Neuronal stem cell (in vitro differentiated cells): ENCODE measurements around the gene SPRYD3.
A peak's percentile ranks its signal among the peaks of the same experiment; 100 is the strongest.

Experiments used
- DNase-seq: peaks from one replicate; pipeline ENCODE4 v3.0.0-alpha.2; 2013; ENCODE audit warnings: low spot score
- H2AFZ ChIP-seq: one replicate; pipeline ENCODE4 v1.6.1; 2013; ENCODE audit warnings: mild to moderate bottlenecking, low read length, inconsistent platforms
- H2AK5ac ChIP-seq: 2 replicates; pipeline ENCODE4 v1.6.1; 2013; ENCODE audit warnings: low read depth, mild to moderate bottlenecking, inconsistent platforms, low read length, moderate library complexity, mixed read lengths
- H2BK120ac ChIP-seq: 2 replicates; pipeline ENCODE4 v1.6.1; 2013; ENCODE audit warnings: low read depth, mild to moderate bottlenecking, inconsistent platforms, low read length, moderate library complexity, mixed read lengths
- H2BK12ac ChIP-seq: one replicate; pipeline ENCODE4 v1.6.1; 2013; ENCODE audit warnings: low read length, inconsistent platforms
- H2BK15ac ChIP-seq: 2 replicates; pipeline ENCODE4 v1.6.1; 2013; ENCODE audit warnings: mild to moderate bottlenecking, low read length, inconsistent platforms, mixed read lengths
- H2BK5ac ChIP-seq: one replicate; pipeline ENCODE4 v1.6.1; 2013; ENCODE audit warnings: inconsistent platforms, mild to moderate bottlenecking, low read length, moderate library complexity
- H3K14ac ChIP-seq: one replicate; pipeline ENCODE4 v1.6.1; 2013; ENCODE audit warnings: low read length, inconsistent platforms
- H3K18ac ChIP-seq: 2 replicates; pipeline ENCODE4 v1.6.1; 2013; ENCODE audit warnings: low read length, inconsistent platforms
- H3K23ac ChIP-seq: 2 replicates; pipeline ENCODE4 v1.6.1; 2013; ENCODE audit warnings: low read depth, mild to moderate bottlenecking, mixed read lengths, low read length, inconsistent platforms; ENCODE audit not compliant: poor library complexity
- H3K27ac ChIP-seq: replicated peaks from 3 replicates; pipeline ENCODE4 v1.5.1; 2013; ENCODE audit warnings: low read length, inconsistent platforms
- H3K27me3 ChIP-seq, 3 experiments: 2 replicates each; pipeline ENCODE4 v1.6.1; 2013; ENCODE audit warnings: low read length in 3 of 3, mild to moderate bottlenecking in 2 of 3, inconsistent platforms in 1 of 3, low read depth in 1 of 3, mixed read lengths in 1 of 3, moderate library complexity in 1 of 3; ENCODE audit not compliant: control insufficient read depth in 3 of 3, insufficient read depth in 3 of 3
- H3K36me3 ChIP-seq, 2 donors: replicated peaks in 1 of 2; 2 replicates each; pipeline ENCODE4 v1.6.1; 2013; ENCODE audit warnings: low read length in 2 of 2; ENCODE audit not compliant: control insufficient read depth in 2 of 2, insufficient read depth in 2 of 2
- H3K4ac ChIP-seq: 2 replicates; pipeline ENCODE4 v1.6.1; 2013; ENCODE audit warnings: inconsistent platforms, mild to moderate bottlenecking, low read length, moderate library complexity
- H3K4me1 ChIP-seq, 2 donors: 1 replicate in 1 of 2; 2 replicates in 1 of 2; pipeline ENCODE4 v1.6.1; 2013; ENCODE audit warnings: low read length in 2 of 2, low read depth in 1 of 2; ENCODE audit not compliant: control insufficient read depth in 2 of 2, insufficient read depth in 1 of 2
- H3K4me2 ChIP-seq: one replicate; pipeline ENCODE4 v1.6.1; 2013; ENCODE audit warnings: mild to moderate bottlenecking, low read length, inconsistent platforms; ENCODE audit not compliant: insufficient read depth, poor library complexity, severe bottlenecking
- H3K4me3 ChIP-seq, 2 donors: 2 replicates each; pipeline ENCODE4 v1.5.1; 2013; ENCODE audit warnings: low read length in 2 of 2, mild to moderate bottlenecking in 2 of 2, inconsistent platforms in 1 of 2, moderate library complexity in 1 of 2
- H3K79me1 ChIP-seq: one replicate; pipeline ENCODE4 v1.6.1; 2013; ENCODE audit warnings: low read depth, mild to moderate bottlenecking, inconsistent platforms, low read length, moderate library complexity
- H3K9ac ChIP-seq: one replicate; pipeline ENCODE4 v1.6.1; 2013; ENCODE audit warnings: mild to moderate bottlenecking, low read depth, low read length, inconsistent platforms; ENCODE audit not compliant: poor library complexity
- H3K9me3 ChIP-seq, 2 donors: replicated peaks in 1 of 2; 2 replicates each; pipeline versions ENCODE3 to v1.6.1; 2013; ENCODE audit warnings: low read length in 2 of 2, mild to moderate bottlenecking in 2 of 2, inconsistent platforms in 1 of 2, low read depth in 1 of 2, mixed read lengths in 1 of 2, moderate library complexity in 1 of 2; ENCODE audit not compliant: control insufficient read depth in 2 of 2, insufficient read depth in 1 of 2
- H4K8ac ChIP-seq: one replicate; pipeline ENCODE4 v1.6.1; 2013; ENCODE audit warnings: low read depth, mild to moderate bottlenecking, inconsistent platforms, low read length, moderate library complexity
- H4K91ac ChIP-seq: one replicate; pipeline ENCODE4 v1.6.1; 2013; ENCODE audit warnings: low read length, low read depth, mild to moderate bottlenecking, inconsistent platforms; ENCODE audit not compliant: poor library complexity
- WGBS, 2 donors: extraction: QIAGEN DNeasy Blood & Tissue Kit; methylation state at CpG; one replicate each; pipeline ENCODE4 v1.1.7; 2013; ENCODE audit warnings: missing lambda C conversion rate in 2 of 2, mixed read lengths in 1 of 2; ENCODE audit not compliant: insufficient read length in 2 of 2, insufficient replicate concordance in 1 of 2; ENCODE audit errors: extremely low coverage in 2 of 2; 5-methylcytosine and 5-hydroxymethylcytosine counted together

Gene SPRYD3

DNA sequence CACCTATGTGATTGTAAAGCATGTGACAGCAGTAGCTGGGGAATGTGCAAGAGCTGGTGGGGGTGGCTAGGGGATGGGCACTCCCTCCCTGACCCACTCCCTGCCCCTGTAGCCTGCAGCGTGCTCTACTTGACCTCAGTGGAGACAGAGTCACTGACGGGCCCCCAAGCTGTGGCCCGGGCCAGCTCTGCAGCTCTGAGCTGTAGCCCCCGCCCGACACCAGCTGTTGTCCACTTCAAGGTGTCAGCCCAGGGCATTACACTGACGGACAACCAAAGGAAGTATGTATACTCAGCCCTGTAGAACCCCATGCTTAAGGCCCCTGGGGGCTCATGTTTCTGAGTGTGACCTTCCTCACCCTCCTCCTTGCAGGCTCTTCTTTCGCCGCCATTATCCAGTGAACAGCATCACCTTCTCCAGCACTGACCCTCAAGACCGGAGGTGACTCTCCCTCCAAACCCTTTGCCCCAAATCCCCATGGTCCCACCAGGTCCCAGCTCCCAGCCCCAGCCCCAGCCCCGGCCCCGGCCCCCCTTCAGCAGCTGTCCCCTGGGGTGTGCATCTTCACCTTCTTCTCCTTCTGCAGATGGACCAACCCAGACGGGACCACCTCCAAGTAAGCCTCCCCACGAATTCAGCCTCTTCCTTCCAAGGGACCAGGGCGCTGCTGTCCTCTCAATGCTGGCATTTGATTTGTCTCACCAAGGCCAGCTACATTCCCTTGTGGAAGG is 16.0 kb downstream of the SPRYD3 start:
- peak overlapping the region; percentile 61 for H2AK5ac ChIP-seq
- H3K27me3 ChIP-seq, result no peaks in the 10 kb centered on the region
- H3K9me3 ChIP-seq, result no peaks in the 10 kb centered on the region
- no peak overlapping the region for H3K4me3 ChIP-seq
- no CpG with 5 or more reads among the region's 14 CpGs for WGBS, 2 donors
- H3K27ac ChIP-seq, result no peak overlapping the region
- peaks cover 0 to 2% of the 10 kb centered on the region in 2 donors for H3K4me1 ChIP-seq
- H3K23ac ChIP-seq, result no peak overlapping the region
- H2BK120ac ChIP-seq, result no peak overlapping the region
- no peak overlapping the region for H2AFZ ChIP-seq
- H4K91ac ChIP-seq, result no peak overlapping the region
- no peak overlapping the region for H3K4ac ChIP-seq
- H4K8ac ChIP-seq, result no peak overlapping the region
- no peak overlapping the region for H2BK5ac ChIP-seq
- no peak overlapping the region for H2BK12ac ChIP-seq
- peaks cover 3 to 6% of the 10 kb centered on the region in 2 donors for H3K36me3 ChIP-seq
- no peak overlapping the region for H3K18ac ChIP-seq
- H2BK15ac ChIP-seq, result no peak overlapping the region
- no peaks in the 10 kb centered on the region for H3K79me1 ChIP-seq
- no peak for DNase-seq
- no peak overlapping the region for H3K14ac ChIP-seq
- H3K9ac ChIP-seq, result no peak overlapping the region
- no peak overlapping the region for H3K4me2 ChIP-seq

DNA sequence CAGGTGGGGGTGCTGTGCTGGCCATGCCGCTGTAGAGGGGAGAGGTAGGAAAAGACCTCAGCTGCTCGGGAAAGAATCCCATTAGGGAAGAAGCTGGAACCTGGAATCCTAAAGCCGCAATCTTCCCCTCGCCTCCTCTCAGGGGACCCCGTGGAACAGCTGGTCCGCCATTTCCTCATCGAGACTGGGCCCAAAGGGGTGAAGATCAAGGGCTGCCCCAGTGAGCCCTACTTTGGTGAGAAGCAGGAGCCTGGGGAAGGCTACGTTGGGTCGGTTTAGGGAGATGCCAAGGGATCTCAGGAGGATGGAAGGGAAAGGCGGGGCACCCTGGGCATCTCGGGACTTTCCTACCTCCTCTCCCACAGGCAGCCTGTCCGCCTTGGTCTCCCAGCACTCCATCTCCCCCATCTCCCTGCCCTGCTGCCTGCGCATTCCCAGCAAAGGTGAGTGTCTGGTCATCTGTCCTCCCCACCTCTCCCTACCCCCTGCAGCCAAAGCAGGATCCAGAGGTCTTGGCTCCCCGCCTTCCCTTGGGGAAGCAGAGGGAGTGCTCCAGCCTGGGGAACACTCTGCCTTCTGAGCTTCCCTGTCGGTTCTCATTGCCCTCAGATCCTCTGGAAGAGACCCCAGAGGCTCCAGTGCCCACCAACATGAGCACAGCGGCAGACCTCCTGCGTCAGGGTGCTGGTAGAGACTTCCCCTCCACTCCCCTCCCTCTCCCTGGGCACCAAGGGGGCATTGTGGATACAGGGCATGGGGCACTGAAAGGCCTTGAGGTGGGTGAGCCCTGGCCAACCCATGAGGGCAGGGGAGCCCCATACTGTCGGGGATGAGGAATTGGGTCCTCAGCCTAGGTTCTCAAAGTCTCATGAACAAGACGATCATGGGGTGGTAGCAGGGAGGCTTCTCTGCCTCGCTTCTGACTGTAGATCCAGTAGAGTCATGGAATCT is 16.9 kb downstream of the SPRYD3 start:
- no peak overlapping the region for H2AFZ ChIP-seq
- H3K36me3 ChIP-seq, result peaks cover 3 to 6% of the 10 kb centered on the region in 2 donors
- peak overlapping the region; percentile 22 for H2BK120ac ChIP-seq
- no peak for DNase-seq
- H3K27ac ChIP-seq, result no peak overlapping the region
- no peak overlapping the region for H3K9ac ChIP-seq
- H2BK12ac ChIP-seq, result no peak overlapping the region
- H3K4ac ChIP-seq, result no peak overlapping the region
- peak overlapping the region; percentile 83 for H2BK5ac ChIP-seq
- H3K4me1 ChIP-seq, result peaks cover 0 to 2% of the 10 kb centered on the region in 2 donors
- H3K4me3 ChIP-seq, result no peak overlapping the region
- no peak overlapping the region for H3K4me2 ChIP-seq
- H3K14ac ChIP-seq, result no peak overlapping the region
- no peaks in the 10 kb centered on the region for H3K9me3 ChIP-seq
- no peak overlapping the region for H4K8ac ChIP-seq
- H2AK5ac ChIP-seq, result peak overlapping the region; percentile 78
- no peaks in the 10 kb centered on the region for H3K79me1 ChIP-seq
- WGBS, 2 donors, result no CpG with 5 or more reads among the region's 20 CpGs
- H3K27me3 ChIP-seq, result no peaks in the 10 kb centered on the region
- H3K18ac ChIP-seq, result peak overlapping the region; percentile 52
- H2BK15ac ChIP-seq, result peak overlapping the region; percentile 91
- peak overlapping the region; percentile 78 for H3K23ac ChIP-seq
- no peak overlapping the region for H4K91ac ChIP-seq

DNA sequence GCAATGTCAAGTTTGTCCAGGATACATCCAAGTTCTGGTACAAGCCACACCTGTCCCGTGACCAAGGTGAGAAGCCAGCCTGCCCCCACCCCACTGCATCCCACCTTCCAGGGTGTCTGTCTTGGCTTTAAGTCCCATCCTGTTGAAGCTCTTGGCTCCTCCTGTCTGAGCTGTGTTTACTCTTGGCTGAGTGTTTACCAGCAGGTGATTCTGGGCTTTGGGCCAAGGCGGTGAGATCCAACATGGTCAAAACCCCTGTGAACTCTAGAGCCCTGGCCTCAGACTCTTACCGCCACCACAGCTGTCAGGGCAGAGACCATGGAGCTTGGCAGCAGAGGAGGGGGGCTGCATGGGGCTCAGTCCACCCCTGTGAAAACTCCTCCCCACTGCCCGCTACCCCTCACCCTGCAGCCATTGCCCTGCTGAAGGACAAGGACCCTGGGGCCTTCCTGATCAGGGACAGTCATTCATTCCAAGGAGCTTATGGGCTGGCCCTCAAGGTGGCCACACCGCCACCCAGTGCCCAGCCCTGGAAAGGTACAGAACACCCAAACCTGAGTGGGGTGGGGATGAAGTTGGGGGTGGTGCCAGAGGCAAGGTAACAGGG is 17.7 kb downstream of the SPRYD3 start:
- Histone ChIP-seq H2AK5ac (peak overlapping the region; percentile 91), H3K36me3 (peaks cover 3 to 6% of the 10 kb centered on the region in 2 donors), H2BK120ac (no peak overlapping the region), H3K9me3 (no peaks in the 10 kb centered on the region), H3K4ac (no peak overlapping the region), H3K4me2 (no peak overlapping the region), H3K27me3 (no peaks in the 10 kb centered on the region), H3K79me1 (no peaks in the 10 kb centered on the region), H3K4me1 (peaks cover 0 to 2% of the 10 kb centered on the region in 2 donors), H2BK5ac (peak overlapping the region; percentile 83), H4K8ac (no peak overlapping the region), H3K4me3 (no peak overlapping the region), H2BK15ac (peak overlapping the region; percentile 58), H3K9ac (peak overlapping the region; percentile 40), H4K91ac (no peak overlapping the region), H3K23ac (peak overlapping the region; percentile 78), H3K18ac (peak overlapping the region; percentile 21), H2BK12ac (peak overlapping the region; percentile 17), H3K14ac (peak overlapping the region; percentile 5), H2AFZ (no peak overlapping the region), H3K27ac (no peak overlapping the region)
- DNase-seq, result no peak
- no CpG with 5 or more reads among the region's 5 CpGs for WGBS, 2 donors
